Right forelimb (tissue), 1 donor: ENCODE results near the gene PELI2.

Experiments
- DNase-seq: peaks from one replicate; pipeline ENCODE4 v3.0.0-alpha.2; 2018

The PELI2 gene

DNA sequence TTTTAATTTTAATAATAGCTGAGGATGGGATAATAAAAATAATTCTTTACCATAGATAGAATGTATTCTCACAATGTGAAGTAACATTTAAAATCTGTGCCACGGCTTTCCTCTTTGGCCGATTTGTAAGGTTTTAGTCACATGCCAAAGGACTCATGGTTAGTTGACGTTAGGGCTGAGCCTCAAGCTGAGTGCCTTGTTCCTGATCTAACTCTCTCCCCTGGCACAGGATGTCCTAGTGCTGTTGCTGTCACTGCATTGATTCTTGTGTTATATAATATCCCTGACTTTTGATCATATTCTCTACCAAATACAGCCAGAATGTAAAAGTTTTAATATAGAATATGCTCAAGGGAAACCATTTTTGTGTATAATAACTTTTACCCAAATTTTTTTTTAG, 144.3 kb downstream of the PELI2 start:
- DNase-seq = no peak

- DNase-seq = no peak
These were observed 149.8 kb downstream of the PELI2 start for GRCh38 chr14:56268039-56268438.

DNA sequence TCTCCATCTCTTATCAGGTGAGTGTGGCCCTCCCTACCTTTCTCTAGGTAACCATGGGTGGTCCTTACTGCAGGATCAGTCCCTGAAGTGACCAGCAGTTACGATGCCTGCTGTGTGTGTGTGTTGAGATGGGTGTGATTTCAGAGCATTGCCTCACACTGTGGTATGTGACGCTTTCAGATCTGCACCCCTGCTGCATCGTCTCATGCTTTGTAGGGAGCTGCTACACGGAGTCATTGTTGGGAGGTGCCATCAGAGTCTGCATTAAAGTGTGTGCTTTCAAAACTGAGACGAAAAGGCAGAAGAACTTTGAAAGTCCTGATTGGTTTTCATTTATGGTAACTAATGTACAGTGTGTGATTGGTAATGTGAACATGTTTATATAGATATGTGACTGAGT, 150.5 kb downstream of the PELI2 start:
- no peak for DNase-seq

GRCh38 chr14:56270921-56271320, 152.7 kb downstream of the PELI2 start:
- no peak for DNase-seq

DNA sequence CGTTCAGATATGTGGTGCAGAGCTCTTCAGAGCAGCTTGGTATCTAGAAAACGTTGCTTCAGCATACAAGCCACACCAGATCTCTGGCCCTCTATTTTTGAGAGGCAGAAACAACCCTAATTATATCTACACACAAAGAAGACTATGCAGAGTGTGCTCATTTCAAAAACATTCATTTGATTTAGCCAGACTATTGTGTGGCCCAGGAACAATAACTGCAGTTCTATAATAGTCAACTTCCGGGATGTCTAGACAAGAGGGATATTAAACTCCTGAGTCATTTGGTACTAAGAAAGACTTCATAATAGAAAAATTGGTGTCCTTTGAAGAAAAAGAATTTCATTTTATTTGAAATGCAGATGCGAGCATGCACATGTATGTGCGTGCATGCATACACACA, 153.8 kb downstream of the PELI2 start:
- no peak for DNase-seq

DNA sequence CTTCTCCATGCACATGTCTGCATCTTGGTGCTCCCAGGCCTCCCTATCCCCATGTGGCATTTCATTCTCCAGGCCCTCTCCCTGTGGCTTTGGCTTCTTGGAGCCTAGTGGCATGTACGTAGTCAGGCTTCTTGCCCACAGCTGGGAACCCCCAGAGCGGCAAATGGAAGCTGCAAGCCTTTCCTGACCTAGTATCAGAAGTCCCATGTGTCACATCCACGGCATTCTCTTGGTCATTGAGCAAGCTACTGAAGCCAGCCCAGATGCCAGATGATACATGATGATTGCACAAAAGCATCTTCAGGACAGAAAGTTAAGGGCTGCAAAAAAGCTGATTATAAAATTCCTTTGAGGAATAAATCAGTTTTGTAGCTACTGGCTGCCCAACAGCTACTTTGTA, 154.9 kb downstream of the PELI2 start:
- no peak for DNase-seq

- no peak for DNase-seq
These were observed 155.7 kb downstream of the PELI2 start for GRCh38 chr14:56273951-56274350.

GRCh38 chr14:56274556-56274955, 156.3 kb downstream of the PELI2 start:
- DNase-seq = no peak

- no peak for DNase-seq
These were observed 157.9 kb downstream of the PELI2 start for GRCh38 chr14:56276108-56276507.

- no peak for DNase-seq
These were observed 160.2 kb downstream of the PELI2 start for GRCh38 chr14:56278383-56278782.

GRCh38 chr14:56280843-56281242, 162.6 kb downstream of the PELI2 start:
- no peak for DNase-seq

- no peak for DNase-seq
These were observed 164.0 kb downstream of the PELI2 start for GRCh38 chr14:56282179-56282578.

- DNase-seq = no peak
These were observed 166.4 kb downstream of the PELI2 start for GRCh38 chr14:56284641-56285040.

DNA sequence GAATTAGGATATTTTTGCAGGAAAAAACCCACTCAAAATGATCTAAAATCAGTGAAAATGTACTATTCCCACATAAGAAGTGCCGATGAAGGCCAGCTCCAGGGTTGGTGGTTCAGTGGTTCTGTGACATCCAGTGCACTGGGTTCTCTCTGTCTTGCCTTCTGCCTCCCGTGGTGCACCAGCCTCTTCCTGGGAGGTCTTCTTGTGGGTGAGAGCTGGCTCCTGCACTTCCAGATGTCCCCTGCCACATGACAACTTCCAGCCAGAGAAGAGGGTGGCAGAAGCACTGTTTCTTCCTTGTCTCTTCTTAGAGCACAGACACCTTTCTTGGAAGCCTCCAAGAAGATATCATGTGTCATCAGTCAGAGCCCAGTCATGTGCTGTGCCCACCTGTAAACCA, 170.9 kb downstream of the PELI2 start:
- DNase-seq = no peak

DNA sequence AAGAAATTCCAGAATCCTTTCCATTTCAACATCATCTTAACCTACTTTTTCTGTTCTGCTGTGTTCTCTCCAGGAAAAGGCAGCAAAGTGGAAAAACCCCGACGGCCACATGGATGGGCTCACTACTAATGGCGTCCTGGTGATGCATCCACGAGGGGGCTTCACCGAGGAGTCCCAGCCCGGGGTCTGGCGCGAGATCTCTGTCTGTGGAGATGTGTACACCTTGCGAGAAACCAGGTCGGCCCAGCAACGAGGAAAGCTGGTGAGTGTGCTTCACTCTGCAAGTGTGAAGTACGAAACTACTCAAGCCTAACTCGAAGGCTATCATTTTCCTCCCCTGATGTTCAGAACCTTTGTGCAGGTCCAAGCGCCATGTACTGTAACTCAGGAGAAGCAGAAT, 172.0 kb downstream of the PELI2 start:
- no peak for DNase-seq

DNA sequence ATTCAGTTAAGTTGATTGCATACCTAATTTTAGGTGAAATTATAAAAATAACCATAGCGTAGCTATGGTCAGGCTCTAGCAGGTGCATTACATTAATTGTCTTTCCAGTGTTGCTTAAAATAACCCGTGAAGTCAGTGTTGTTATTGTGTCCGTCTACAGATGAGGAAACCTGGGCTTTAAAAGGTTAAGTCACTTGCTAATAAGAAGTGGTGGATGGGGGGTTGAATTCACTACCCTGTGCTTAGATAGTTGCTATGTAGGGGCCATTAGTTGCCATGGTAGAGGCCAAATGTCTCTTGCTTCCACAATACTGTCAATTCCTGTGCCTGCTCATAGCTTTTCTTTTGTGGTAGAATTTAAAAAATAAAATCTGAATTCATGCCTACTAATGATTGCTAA, 174.8 kb downstream of the PELI2 start:
- no peak for DNase-seq

- DNase-seq = no peak
These were observed 175.3 kb downstream of the PELI2 start for GRCh38 chr14:56293506-56293905.

GRCh38 chr14:56294128-56294527, 175.9 kb downstream of the PELI2 start:
- no peak for DNase-seq

DNA sequence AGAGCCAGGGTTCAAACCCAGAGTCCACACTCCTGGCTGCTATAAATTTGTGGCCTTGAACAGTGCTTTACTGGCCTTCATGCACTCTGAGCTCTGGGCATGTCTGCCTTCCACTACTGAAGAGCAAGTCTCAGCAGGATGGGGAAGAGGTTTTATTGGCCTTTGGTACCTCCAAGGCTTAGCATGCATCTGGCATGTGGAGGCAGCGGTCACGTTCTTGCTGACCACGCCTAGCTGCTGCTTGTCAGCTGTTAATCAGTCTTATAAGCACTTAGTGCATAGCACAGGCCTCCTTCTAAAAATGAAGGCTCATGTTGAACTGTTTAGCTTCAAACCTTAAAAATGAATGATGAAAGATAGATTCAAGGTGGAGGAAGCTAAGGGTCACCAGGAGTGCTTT, 177.5 kb downstream of the PELI2 start:
- no peak for DNase-seq

DNA sequence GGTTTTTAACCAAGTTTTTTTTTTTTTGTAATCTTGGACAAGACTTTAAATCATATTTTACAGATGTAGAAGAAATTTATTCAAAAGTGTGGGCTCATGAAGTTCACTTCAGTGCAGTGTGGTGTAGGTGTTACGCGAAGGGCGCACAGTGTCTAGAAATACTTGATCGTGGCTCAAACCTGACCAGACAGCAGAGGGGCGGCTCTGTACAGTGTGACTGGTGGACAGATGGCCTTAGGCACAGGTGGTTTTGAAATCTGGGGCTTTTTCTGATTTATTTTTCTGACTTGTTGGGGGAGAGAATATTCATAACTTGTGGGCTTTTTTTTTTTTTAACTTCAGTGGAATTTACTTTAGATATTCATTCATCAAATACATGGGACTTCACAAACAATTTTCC, 179.2 kb downstream of the PELI2 start:
- no peak for DNase-seq

- no peak for DNase-seq
These were observed 181.2 kb downstream of the PELI2 start for GRCh38 chr14:56299306-56299984.

DNA sequence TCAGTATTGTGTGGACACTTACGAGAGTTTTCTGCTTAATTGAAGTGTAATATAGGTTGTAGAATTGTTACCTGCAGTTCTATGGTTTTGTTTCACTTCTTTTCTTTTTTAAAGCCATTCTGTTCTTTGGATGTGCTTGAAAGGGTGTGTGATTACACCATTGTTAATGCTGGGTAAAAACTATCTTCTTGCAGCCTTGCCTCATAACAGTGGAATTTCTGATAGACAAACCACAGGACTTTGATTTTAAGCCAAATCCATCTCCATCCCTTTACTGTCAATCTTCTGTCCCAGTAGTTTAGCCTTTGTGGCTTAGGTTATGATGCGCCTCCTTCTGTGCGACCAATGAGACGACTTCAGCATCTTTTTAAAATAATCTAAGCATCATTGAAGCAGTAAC, 182.3 kb downstream of the PELI2 start:
- no peak for DNase-seq

- DNase-seq = no peak
These were observed 186.2 kb downstream of the PELI2 start for GRCh38 chr14:56304456-56304855.

GRCh38 chr14:56309198-56309597, 191.0 kb downstream of the PELI2 start:
- no peak for DNase-seq

GRCh38 chr14:56310643-56311042, 192.4 kb downstream of the PELI2 start:
- no peak for DNase-seq

- no peak for DNase-seq
These were observed 195.6 kb downstream of the PELI2 start for GRCh38 chr14:56313789-56314188.
